Astrocyte of the spinal cord (primary cell): Measurements from ENCODE around the gene BSCL2.
"Not testable (repeated sequence)": the region's sequence is repeated elsewhere in the genome, so short reads cannot be mapped to it uniquely, and the experiment has no call there.

Experiments used
- DNase-seq: peaks from one replicate; pipeline ENCODE4 v3.0.0; 2011; ENCODE audit warnings: low read depth, low spot score
- H3K4me3 ChIP-seq: 2 replicates; pipeline ENCODE4 v1.5.1; 2011; ENCODE audit warnings: low read depth, mild to moderate bottlenecking, low read length, moderate library complexity
- in situ Hi-C: cut with HindIII; loops from 2 replicates; pipeline ENCODE4 v1.10.0; 2017; ENCODE audit warnings: low sequenced_read_pairs
- TF ChIP-seq, protein P1 (sequence below): IDR thresholded peaks from 2 replicates; pipeline ENCODE4 v1.5.1; 2012; ENCODE audit warnings: low read depth, mild to moderate bottlenecking, low read length, inconsistent platforms

Gene BSCL2

GRCh38 chr11:62656796-62657429 is 50.3 kb downstream of the BSCL2 start:
- H3K4me3 ChIP-seq, result no peak overlapping the region
- DNase-seq, result no peak
- in situ Hi-C loops, result no loop called here
- TF ChIP-seq, protein P1, sequence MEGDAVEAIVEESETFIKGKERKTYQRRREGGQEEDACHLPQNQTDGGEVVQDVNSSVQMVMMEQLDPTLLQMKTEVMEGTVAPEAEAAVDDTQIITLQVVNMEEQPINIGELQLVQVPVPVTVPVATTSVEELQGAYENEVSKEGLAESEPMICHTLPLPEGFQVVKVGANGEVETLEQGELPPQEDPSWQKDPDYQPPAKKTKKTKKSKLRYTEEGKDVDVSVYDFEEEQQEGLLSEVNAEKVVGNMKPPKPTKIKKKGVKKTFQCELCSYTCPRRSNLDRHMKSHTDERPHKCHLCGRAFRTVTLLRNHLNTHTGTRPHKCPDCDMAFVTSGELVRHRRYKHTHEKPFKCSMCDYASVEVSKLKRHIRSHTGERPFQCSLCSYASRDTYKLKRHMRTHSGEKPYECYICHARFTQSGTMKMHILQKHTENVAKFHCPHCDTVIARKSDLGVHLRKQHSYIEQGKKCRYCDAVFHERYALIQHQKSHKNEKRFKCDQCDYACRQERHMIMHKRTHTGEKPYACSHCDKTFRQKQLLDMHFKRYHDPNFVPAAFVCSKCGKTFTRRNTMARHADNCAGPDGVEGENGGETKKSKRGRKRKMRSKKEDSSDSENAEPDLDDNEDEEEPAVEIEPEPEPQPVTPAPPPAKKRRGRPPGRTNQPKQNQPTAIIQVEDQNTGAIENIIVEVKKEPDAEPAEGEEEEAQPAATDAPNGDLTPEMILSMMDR, result no peak

DNA sequence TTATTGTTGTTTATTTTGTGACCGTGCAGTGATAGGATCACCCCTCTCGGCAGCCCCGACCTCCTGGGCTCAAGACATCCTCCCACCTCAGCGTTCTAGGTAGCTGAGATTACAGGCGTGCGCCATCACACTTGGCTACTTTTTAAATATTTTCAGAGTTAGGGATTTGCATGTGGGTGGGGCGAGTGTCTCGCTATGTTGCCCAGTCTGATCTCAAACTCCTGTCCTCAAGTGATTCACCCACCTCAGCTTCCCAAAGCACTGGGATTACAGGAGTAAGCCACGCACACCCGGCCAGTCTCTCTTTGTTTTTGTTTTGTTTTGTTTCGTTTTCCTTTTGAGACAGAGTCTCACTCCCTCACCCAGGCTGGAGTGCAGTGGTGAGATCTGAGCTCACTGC is 52.9 kb downstream of the BSCL2 start:
- TF ChIP-seq, protein P1, result no peak
- no peak overlapping the region for H3K4me3 ChIP-seq
- in situ Hi-C loops, result no loop called here
- DNase-seq, result no peak

GRCh38 chr11:62652161-62653006 is 54.8 kb downstream of the BSCL2 start:
- TF ChIP-seq, protein P1, result no peak
- peak overlapping the region; percentile 80 for H3K4me3 ChIP-seq
- in situ Hi-C loops, result no loop called here
- DNase-seq, result no peak

GRCh38 chr11:62650283-62650682 is 56.9 kb downstream of the BSCL2 start:
- in situ Hi-C loops, DNase-seq, H3K4me3 ChIP-seq: not testable (repeated sequence)

DNA sequence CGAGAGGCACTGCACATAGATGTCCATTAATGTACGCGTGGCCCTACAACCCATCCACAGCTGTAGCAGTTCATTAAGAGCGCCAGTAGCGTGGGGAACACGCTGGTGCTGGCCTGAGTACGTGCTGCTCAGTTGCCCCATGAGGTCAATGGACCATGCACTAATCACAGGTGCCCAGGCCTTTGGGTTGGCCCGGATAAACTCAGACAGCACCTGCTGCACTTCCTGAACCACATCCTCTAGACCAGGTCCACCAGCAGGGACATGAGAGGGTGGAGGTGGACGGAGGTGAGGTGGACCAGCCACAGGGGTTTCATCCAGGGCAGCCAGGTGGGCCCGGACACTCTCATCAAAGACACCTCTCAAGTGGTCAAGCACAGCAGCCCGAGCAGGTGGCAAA is 57.7 kb downstream of the BSCL2 start:
- H3K4me3 ChIP-seq, result no peak overlapping the region
- DNase-seq, result no peak
- TF ChIP-seq, protein P1, result no peak
- in situ Hi-C loops, result no loop called here

- no peak for DNase-seq
- TF ChIP-seq, protein P1, result no peak
- no peak overlapping the region for H3K4me3 ChIP-seq
- in situ Hi-C loops, result no loop called here
Observed at GRCh38 chr11:62648967-62649364, 58.3 kb downstream of the BSCL2 start.

DNA sequence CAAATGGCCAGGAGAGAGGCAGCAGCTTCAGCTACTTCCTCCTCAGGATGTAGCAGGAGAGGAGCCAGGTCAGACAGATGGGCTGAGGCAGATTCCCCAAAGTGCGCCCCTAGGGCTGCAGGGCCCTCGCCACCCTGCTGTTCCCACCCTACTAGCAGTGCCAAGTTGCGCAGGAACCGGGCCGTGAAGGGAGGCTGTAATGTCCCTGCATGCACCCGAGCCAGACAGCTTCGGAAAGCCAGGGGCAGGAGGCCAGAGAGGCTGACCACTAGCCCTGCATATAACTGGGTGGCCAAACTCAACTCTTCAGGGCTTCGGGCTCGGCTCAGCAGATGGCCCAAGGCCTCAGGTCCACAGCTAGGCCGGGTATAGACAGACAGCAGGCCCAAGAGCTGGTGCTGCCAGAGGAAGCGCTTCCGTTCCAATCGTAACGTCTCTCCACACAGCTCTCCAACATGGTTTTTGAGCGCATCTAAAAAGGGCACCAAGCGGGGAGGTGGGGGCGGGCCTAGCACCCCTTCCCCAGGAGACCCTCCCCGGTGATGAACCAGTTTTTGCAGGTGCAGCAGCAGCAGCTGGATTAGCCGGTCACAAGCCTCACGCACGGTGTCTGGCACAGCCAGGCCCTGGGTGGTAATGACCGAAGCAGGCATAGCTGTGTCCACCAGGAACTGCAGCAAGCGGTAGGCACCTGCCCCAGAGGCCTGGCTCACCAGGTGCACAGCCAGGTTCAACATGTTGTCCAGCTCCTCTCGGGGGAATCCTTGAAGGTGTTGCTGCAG is 58.8 kb downstream of the BSCL2 start:
- DNase-seq, result no peak
- no peak overlapping the region for H3K4me3 ChIP-seq
- in situ Hi-C loops, result no loop called here
- TF ChIP-seq, protein P1, result no peak
